PC-3 (cell line): Measurements from ENCODE around the gene TMEM131L.

Source experiments
- CTCF ChIP-seq: fragments of 300-600 bp; sonication (generic); conservative IDR thresholded peaks from 2 replicates; pipeline ENCODE4 v1.5.1; 2017; ENCODE audit warnings: antibody characterized with exemption, low read depth, mild to moderate bottlenecking, low read length
- EZH2phosphoT487 ChIP-seq: fragments of 300-600 bp; sonication (generic); IDR thresholded peaks from 2 replicates; pipeline ENCODE4 v1.6.1; 2018; ENCODE audit warnings: mild to moderate bottlenecking, antibody characterized with exemption, low read length, borderline replicate concordance

GRCh38 chr4:153464068-153464467 is 2.1 kb upstream of the TMEM131L start:
- no peak for TF ChIP-seq CTCF
- no peak for TF ChIP-seq EZH2phosphoT487
